Motor neuron (in vitro differentiated cells): ENCODE measurements around the gene ELOVL1. TPM values are rescaled to one million over a fixed set of nuclear protein-coding genes. Genes with fewer than 3 reads are reported as not detected.

Experiments
- ATAC-seq, 8 experiments: fragments of 200-7000 bp; cut with Tn5 transposase; replicated peaks in 6 of 8; 2 replicates each; pipeline ENCODE4 v1.8.0; 2021; ENCODE audit warnings: mild to moderate bottlenecking in 8 of 8, moderate library complexity in 8 of 8
- H3K27ac ChIP-seq, 2 donors: fragments of 250-450 bp; sonication (Bioruptor Pico); 2 replicates each; pipeline ENCODE4 v1.9.0; 2021; ENCODE audit warnings: antibody characterized with exemption in 2 of 2, mild to moderate bottlenecking in 2 of 2, moderate library complexity in 1 of 2
- H3K4me1 ChIP-seq, 2 donors: fragments of 250-450 bp; sonication (Bioruptor Pico); replicated peaks in 1 of 2; 2 replicates each; pipeline ENCODE4 v1.6.1; 2021; ENCODE audit warnings: antibody characterized with exemption in 2 of 2, mild to moderate bottlenecking in 2 of 2, moderate library complexity in 1 of 2
- H3K4me3 ChIP-seq, 5 donors: fragments of 250-450 bp; sonication (Bioruptor Pico); 2 replicates each; pipeline ENCODE4 v1.9.0; 2021; ENCODE audit warnings: antibody characterized with exemption in 5 of 5, mild to moderate bottlenecking in 5 of 5, moderate library complexity in 4 of 5
- WGBS, 10 experiments: fragments of 450-650 bp; shearing (Covaris generic); methylation state at CpG; one replicate each; pipeline ENCODE4 v1.0.0; 2022; 5-methylcytosine and 5-hydroxymethylcytosine counted together
- in situ Hi-C, 9 experiments: fragments of 400-800 bp; cut with MboI; loops; one replicate each; pipeline ENCODE4 v1.15.0; 2021; ENCODE audit warnings: low sequenced_read_pairs in 9 of 9, low pct_unique_long_range_greater_than_20kb in 2 of 9; ENCODE audit not compliant: unreplicated experiment in 9 of 9
- total RNA-seq, 8 experiments: library from RNA; unstranded; fragments of 300-600 nt; gene quantifications; 2 replicates each; pipeline versions ENCODE4 v1.2.3 to v1.2.4, GENCODE V29; 2022

Gene ELOVL1
- total RNA-seq, 8 experiments from 2014 or later = 11.1 to 83.1 (median 24.5) TPM

DNA sequence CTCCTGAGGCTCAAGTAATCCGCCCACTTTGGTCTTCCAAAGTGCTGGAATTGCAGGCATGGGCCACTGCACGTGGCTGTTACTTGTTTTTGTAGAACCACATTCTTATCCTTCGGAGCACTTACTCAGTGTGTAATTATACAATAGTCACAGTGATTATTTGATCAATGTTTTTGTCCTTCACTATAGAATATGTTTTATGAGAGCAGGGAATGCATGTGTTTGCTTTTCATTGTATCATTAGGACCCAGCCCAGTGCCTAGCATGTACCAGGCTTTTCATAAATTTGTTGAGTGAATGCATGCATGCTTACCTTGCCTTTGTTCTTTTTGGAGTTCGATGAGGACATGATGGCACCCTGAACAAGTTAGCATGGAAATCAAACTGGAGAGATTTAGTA, 27.7 kb upstream of the ELOVL1 start:
- no peak for ATAC-seq
- H3K4me1 ChIP-seq = peaks cover 5 to 7% of the 10 kb centered on the region in 2 donors
- in situ Hi-C loops = loop anchor here in 2 of 9 experiments (25.0 kb wide), 1 partner anchor 158 kb away; no protein-coding TSS in a partner anchor
- 80 to 97% (median 93%) methylated on average over 1 to 4 of the region's 4 CpGs; no CpG with 5 or more reads in 2 of the 10 experiments for WGBS, 10 experiments
- no peak overlapping the region for H3K27ac ChIP-seq
- no peak overlapping the region for H3K4me3 ChIP-seq

DNA sequence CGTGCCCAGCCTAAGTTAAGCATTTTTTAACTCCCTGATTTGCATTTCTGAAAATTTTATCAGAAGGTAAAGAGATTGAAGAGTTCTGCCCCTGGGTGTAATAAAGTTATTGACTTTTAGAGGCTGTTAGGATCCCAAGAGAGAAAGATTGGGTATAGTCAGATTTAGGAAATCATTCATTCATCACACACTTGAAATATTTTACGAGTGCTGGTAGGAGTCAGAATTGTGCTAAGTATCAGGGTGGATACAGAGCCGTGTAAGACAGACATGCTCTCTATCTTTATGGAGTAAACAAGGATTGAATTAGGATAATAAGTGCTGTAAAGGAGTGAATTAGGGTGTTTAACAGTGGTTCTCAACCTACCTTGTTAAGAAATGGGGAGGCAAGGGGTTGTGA, 24.9 kb upstream of the ELOVL1 start:
- ATAC-seq = no peak

GRCh38 chr1:43389326-43390313, 21.8 kb upstream of the ELOVL1 start, which contains the start of the genes MED8 and SZT2:
Gene MED8 (minus strand): TSS chr1:43389800. CDS start chr1:43389764, 36 bp downstream.
Gene SZT2 (plus strand): TSS chr1:43389899. CDS start chr1:43389969, 70 bp downstream.
- H3K4me1 ChIP-seq = peaks cover 20 to 22% of the 10 kb centered on the region in 2 donors
- in situ Hi-C loops = loop anchor here in 2 of 9 experiments (25.0 kb wide), 1 partner anchor 152 kb away; no protein-coding TSS in a partner anchor
- ATAC-seq = peak; percentile 93 to 98 (median 96)
- 0 to 13% (median 1%) methylated on average over 1 to 28 of the region's 65 CpGs; no CpG with 5 or more reads in 2 of the 10 experiments for WGBS, 10 experiments
- H3K27ac ChIP-seq = peak within 1 kb of the TSS; percentile 94 to 99
- H3K4me3 ChIP-seq = peak within 1 kb of the TSS; percentile 66 to 87 (median 84)

More for the DNA sequence above, 24.9 kb upstream of the ELOVL1 start:
- in situ Hi-C loops = loop anchor here in 2 of 9 experiments (25.0 kb wide), 1 partner anchor 155 kb away; no protein-coding TSS in a partner anchor
- peaks cover 18 to 20% of the 10 kb centered on the region in 2 donors for H3K4me1 ChIP-seq
- H3K4me3 ChIP-seq = no peak overlapping the region
- no peak overlapping the region for H3K27ac ChIP-seq
- WGBS, 10 experiments = 40 to 100% (median 88%) methylated on average over 1 to 3 of the region's 3 CpGs; no CpG with 5 or more reads in 2 of the 10 experiments

DNA sequence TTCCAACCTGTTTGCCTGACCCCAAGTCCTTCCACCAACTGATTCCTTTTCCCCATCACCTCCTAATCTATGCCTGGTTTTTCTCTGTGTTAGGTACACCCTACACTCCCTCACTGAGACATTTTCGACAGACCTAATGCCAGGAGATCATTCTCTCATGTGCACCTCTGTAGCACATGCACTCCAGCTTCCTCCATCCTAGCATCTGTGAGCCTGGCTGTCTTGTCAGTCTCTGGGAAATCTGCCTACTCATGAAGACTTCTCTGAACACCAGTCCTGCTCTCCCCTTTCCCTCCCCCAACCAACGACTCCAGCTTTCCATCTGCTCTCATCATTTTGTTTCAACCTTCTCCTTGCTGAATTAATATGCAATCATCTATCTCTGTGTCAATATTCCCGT, 20.8 kb upstream of the ELOVL1 start:
- Histone ChIP-seq H3K27ac (peak overlapping the region; percentile 94 to 99), H3K4me3 (peak overlapping the region; percentile 66 to 87 (median 84)), H3K4me1 (peaks cover 20 to 22% of the 10 kb centered on the region in 2 donors)
- ATAC-seq = no peak
- 0 to 60% (median 40%) methylated on average over 1 to 3 of the region's 3 CpGs; no CpG with 5 or more reads in 3 of the 10 experiments for WGBS, 10 experiments
- in situ Hi-C loops = loop anchor here in 2 of 9 experiments (25.0 kb wide), 1 partner anchor 151 kb away; no protein-coding TSS in a partner anchor

- Histone ChIP-seq H3K27ac (peak overlapping the region; percentile 94 to 99), H3K4me1 (peaks cover 20 to 22% of the 10 kb centered on the region in 2 donors), H3K4me3 (peak overlapping the region; percentile 66 to 87 (median 84))
- in situ Hi-C loops = loop anchor here in 2 of 9 experiments (25.0 kb wide), 1 partner anchor 151 kb away; no protein-coding TSS in a partner anchor
- WGBS, 10 experiments = 20 to 100% (median 69%) methylated on average over 1 to 3 of the region's 4 CpGs
- no peak for ATAC-seq
Observed at GRCh38 chr1:43387976-43388599, 20.3 kb upstream of the ELOVL1 start.

GRCh38 chr1:43386676-43387075, 18.9 kb upstream of the ELOVL1 start:
- in situ Hi-C loops = loop anchor here in 2 of 9 experiments (25.0 kb wide), 1 partner anchor 149 kb away; no protein-coding TSS in a partner anchor
- Histone ChIP-seq H3K4me1 (peaks cover 20 to 22% of the 10 kb centered on the region in 2 donors), H3K4me3 (no peak overlapping the region), H3K27ac (no peak overlapping the region)
- ATAC-seq = no peak
- 87 to 100% (median 98%) methylated on average over 1 to 6 of the region's 6 CpGs; no CpG with 5 or more reads in 2 of the 10 experiments for WGBS, 10 experiments

DNA sequence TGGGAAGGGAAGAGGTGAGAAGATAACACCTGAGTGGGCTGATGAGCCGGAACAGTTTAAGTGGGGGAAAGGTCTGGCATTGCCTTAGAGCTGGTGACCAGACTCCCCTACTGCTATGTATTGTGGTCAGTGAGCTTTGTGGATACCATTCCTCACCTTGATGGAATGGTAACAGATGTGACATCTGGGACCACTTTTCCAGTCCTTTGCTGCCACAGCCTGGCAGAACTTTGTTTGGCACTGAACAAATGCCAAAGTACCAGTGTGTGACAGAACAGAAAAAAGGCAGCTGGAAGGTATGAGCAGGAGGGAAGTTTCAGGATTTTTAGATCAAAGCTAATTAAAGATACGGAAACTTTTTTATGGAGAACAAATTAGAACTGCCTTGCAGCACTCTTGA, 15.6 kb upstream of the ELOVL1 start:
- no peak for ATAC-seq
- H3K27ac ChIP-seq = no peak overlapping the region
- 75 to 100% (median 95%) methylated on average over 1 to 2 of the region's 2 CpGs; no CpG with 5 or more reads in 1 of the 10 experiments for whole genome bisulfite sequencing, 10 experiments

DNA sequence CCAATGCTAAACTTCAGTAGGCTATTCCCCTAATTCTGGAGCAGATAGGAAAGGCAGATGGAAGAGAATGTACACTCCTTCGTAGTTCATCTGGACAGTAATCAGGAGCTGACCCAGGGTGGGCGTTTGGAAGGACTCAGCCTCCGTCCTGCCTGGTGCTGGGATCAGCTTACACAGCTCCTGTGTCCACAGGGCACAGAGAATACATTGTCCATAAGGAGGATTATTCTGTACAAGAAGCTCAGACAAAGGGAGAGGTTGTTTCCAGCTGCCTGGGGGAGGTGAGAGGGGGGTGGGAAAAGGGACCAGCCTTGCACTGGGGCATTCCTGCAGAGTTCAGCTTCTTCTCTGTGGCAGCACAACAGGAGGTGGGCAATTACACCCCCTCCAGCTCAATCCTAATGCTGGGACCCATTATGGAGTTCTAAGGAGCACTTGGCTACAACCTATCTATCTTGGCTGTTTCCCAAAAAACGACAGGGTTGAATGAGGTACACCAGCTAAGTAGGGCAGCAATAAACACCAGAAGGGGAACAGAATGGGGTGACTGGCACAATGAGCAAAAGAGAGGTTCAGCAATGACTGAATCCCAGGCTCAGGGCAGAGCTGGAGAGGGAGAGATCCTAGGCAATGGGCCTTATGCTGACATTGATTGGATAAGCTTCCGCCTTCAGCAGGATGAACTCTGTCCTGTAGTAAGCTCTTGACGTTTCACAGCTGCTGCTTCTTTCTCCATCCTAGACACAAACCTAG, 14.4 kb upstream of the ELOVL1 start:
- Histone ChIP-seq H3K27ac (no peak overlapping the region), H3K4me1 (no peaks in the 10 kb centered on the region), H3K4me3 (no peak overlapping the region)
- 0 to 100% (median 67%) methylated on average over 1 to 6 of the region's 6 CpGs; no CpG with 5 or more reads in 1 of the 10 experiments for WGBS, 10 experiments
- ATAC-seq = peak in 6 of 8 experiments; percentile 28 to 52 (median 39)
- in situ Hi-C loops = loop anchor here in 2 of 9 experiments (25.0 kb wide), 1 partner anchor 145 kb away; no protein-coding TSS in a partner anchor

More for the DNA sequence above, 15.6 kb upstream of the ELOVL1 start:
- in situ Hi-C loops = loop anchor here in 2 of 9 experiments (25.0 kb wide), 1 partner anchor 146 kb away; no protein-coding TSS in a partner anchor
- Histone ChIP-seq H3K4me3 (no peak overlapping the region), H3K4me1 (peaks cover 7 to 11% of the 10 kb centered on the region in 2 donors)

DNA sequence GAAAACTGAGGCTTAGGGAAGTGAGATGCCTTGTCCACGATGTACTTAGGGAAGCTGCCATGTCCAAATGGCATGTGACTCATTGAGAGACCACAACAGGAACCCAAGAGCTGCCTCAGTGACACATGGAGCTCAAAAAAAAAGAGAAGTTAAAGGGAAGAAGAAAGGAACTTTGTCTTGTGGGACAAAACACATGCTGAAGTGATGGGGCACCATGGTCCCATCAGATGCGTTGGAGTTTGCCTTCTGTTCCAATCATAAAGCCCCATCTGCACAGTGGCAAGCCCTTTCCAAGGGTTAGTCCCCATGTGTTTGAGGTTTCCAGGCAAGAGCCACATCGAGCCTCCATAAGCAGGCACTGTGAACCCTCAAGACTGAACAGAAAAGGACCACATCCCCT, 13.8 kb upstream of the ELOVL1 start:
- in situ Hi-C loops = loop anchor here in 2 of 9 experiments (25.0 kb wide), 1 partner anchor 144 kb away; no protein-coding TSS in a partner anchor
- 33 to 100% (median 78%) methylated on average over 1 to 3 of the region's 3 CpGs; no CpG with 5 or more reads in 2 of the 10 experiments for WGBS, 10 experiments
- no peak overlapping the region for H3K27ac ChIP-seq
- H3K4me3 ChIP-seq = no peak overlapping the region
- H3K4me1 ChIP-seq = no peaks in the 10 kb centered on the region
- peak in 2 of 8 experiments; percentile 13 to 17 for ATAC-seq

GRCh38 chr1:43379476-43379875, 11.7 kb upstream of the ELOVL1 start:
- no peaks in the 10 kb centered on the region for H3K4me1 ChIP-seq
- in situ Hi-C loops = loop anchor here in 2 of 9 experiments (25.0 kb wide), 1 partner anchor 142 kb away; no protein-coding TSS in a partner anchor
- 83 to 100% (median 100%) methylated on average over 1 of the region's 1 CpG; no CpG with 5 or more reads in 2 of the 10 experiments for WGBS, 10 experiments
- no peak for ATAC-seq
- H3K27ac ChIP-seq = no peak overlapping the region
- no peak overlapping the region for H3K4me3 ChIP-seq

- H3K27ac ChIP-seq = no peak overlapping the region
- no peak overlapping the region for H3K4me3 ChIP-seq
- WGBS, 10 experiments = 33 to 100% (median 78%) methylated on average over 1 of the region's 1 CpG; no CpG with 5 or more reads in 6 of the 10 experiments
- ATAC-seq = no peak
- in situ Hi-C loops = loop anchor here in 2 of 9 experiments (25.0 kb wide), 1 partner anchor 141 kb away; no protein-coding TSS in a partner anchor
- no peaks in the 10 kb centered on the region for H3K4me1 ChIP-seq
Observed at GRCh38 chr1:43377831-43378230, 10.0 kb upstream of the ELOVL1 start.
